Cardiac fibroblast (primary cell): ENCODE measurements around the gene CD81.

ENCODE experiments used
- DNase-seq, 2 donors: peaks; one replicate each; pipeline versions ENCODE4 v3.0.0 to v3.0.0-alpha.2; 2010; ENCODE audit warnings: low read depth in 2 of 2
- H3K4me3 ChIP-seq, 2 donors: replicated peaks in 1 of 2; 1 replicate in 1 of 2; 2 replicates in 1 of 2; pipeline ENCODE4 v1.5.1; 2011; ENCODE audit warnings: low read depth in 2 of 2, low read length in 2 of 2, mild to moderate bottlenecking in 2 of 2, moderate library complexity in 1 of 2
- CTCF ChIP-seq: IDR thresholded peaks from one replicate; pipeline ENCODE4 v1.5.1; 2011; ENCODE audit warnings: low read depth, mild to moderate bottlenecking, low read length, inconsistent platforms

The CD81 gene

GRCh38 chr11:2428322-2428795 is 51.2 kb downstream of the CD81 start:
- TF ChIP-seq CTCF, result peak; percentile 88
- no peak overlapping the region for H3K4me3 ChIP-seq
- DNase-seq, result peak; percentile 60 to 61

GRCh38 chr11:2431395-2431794 is 54.3 kb downstream of the CD81 start:
- H3K4me3 ChIP-seq, result no peak overlapping the region
- no peak for DNase-seq
- no peak for TF ChIP-seq CTCF

GRCh38 chr11:2432171-2432621 is 55.1 kb downstream of the CD81 start:
- no peak overlapping the region for H3K4me3 ChIP-seq
- DNase-seq, result no peak
- TF ChIP-seq CTCF, result no peak

- no peak for TF ChIP-seq CTCF
- DNase-seq, result no peak
- no peak overlapping the region for H3K4me3 ChIP-seq
Measured at GRCh38 chr11:2432628-2433071, 55.5 kb downstream of the CD81 start.

GRCh38 chr11:2433106-2433925 is 56.2 kb downstream of the CD81 start:
- no peak for TF ChIP-seq CTCF
- DNase-seq, result no peak
- H3K4me3 ChIP-seq, result no peak overlapping the region

- TF ChIP-seq CTCF, result no peak
- no peak for DNase-seq
- H3K4me3 ChIP-seq, result no peak overlapping the region
Measured at GRCh38 chr11:2434008-2434407, 56.9 kb downstream of the CD81 start.
